Loucy (cell line): ENCODE measurements around the gene MYH6.
"Not testable (repeated sequence)": the region's sequence is repeated elsewhere in the genome, so short reads cannot be mapped to it uniquely, and the experiment has no call there.

Source experiments
- H2AFZ ChIP-seq: fragments of 200-600 bp; sonication (generic); 2 replicates; pipeline ENCODE4 v1.6.0; 2016; ENCODE audit warnings: antibody characterized with exemption, mild to moderate bottlenecking, low read length, moderate library complexity
- H3F3A ChIP-seq: fragments of 200-600 bp; 2 replicates; pipeline ENCODE4 v1.6.0; 2016; ENCODE audit warnings: antibody characterized with exemption, low read depth, mild to moderate bottlenecking
- H3K27me3 ChIP-seq: fragments of 200-600 bp; sonication (generic); 2 replicates; pipeline ENCODE4 v1.6.1; 2014; ENCODE audit warnings: low read length, mild to moderate bottlenecking; ENCODE audit not compliant: insufficient read depth, poor library complexity, severe bottlenecking
- H3K36me3 ChIP-seq: fragments of 200-600 bp; sonication (generic); 2 replicates; pipeline ENCODE4 v1.6.1; 2016; ENCODE audit warnings: low read length; ENCODE audit not compliant: insufficient read depth
- H3K4me1 ChIP-seq: fragments of 200-600 bp; sonication (generic); 2 replicates; pipeline ENCODE4 v1.5.1; 2014; ENCODE audit warnings: low read length, mild to moderate bottlenecking; ENCODE audit not compliant: insufficient read depth, poor library complexity, severe bottlenecking
- H3K4me2 ChIP-seq: fragments of 200-600 bp; sonication (generic); 2 replicates; pipeline ENCODE4 v1.6.0; 2014; ENCODE audit warnings: antibody characterized with exemption, low read length, low read depth, mild to moderate bottlenecking; ENCODE audit not compliant: poor library complexity, severe bottlenecking
- H3K4me3 ChIP-seq: fragments of 200-600 bp; sonication (generic); 2 replicates; pipeline ENCODE4 v1.5.1; 2014; ENCODE audit warnings: low read length, mild to moderate bottlenecking, mixed read lengths; ENCODE audit not compliant: poor library complexity, severe bottlenecking
- H3K79me2 ChIP-seq: fragments of 200-600 bp; sonication (generic); 2 replicates; pipeline ENCODE4 v1.6.1; 2014; ENCODE audit warnings: low read length; ENCODE audit not compliant: insufficient read depth
- H3K9ac ChIP-seq: fragments of 200-600 bp; sonication (generic); 2 replicates; pipeline ENCODE4 v1.6.0; 2014; ENCODE audit warnings: mild to moderate bottlenecking, low read depth, low read length, moderate library complexity; ENCODE audit not compliant: poor library complexity, severe bottlenecking
- H3K9me2 ChIP-seq: fragments of 200-600 bp; sonication (generic); replicated peaks from 2 replicates; pipeline ENCODE4 v1.6.1; 2016; ENCODE audit warnings: low read depth, low read length, mixed read lengths
- H3K9me3 ChIP-seq: fragments of 200-600 bp; sonication (generic); 2 replicates; pipeline ENCODE4 v1.6.1; 2014; ENCODE audit warnings: mild to moderate bottlenecking, antibody characterized with exemption, low read length, low read depth; ENCODE audit not compliant: insufficient read depth
- H4K20me1 ChIP-seq: fragments of 200-600 bp; sonication (generic); 2 replicates; pipeline ENCODE4 v1.6.0; 2014; ENCODE audit warnings: antibody characterized with exemption, low read length, mild to moderate bottlenecking; ENCODE audit not compliant: insufficient read depth, poor library complexity, severe bottlenecking
- EZH2phosphoT487 ChIP-seq: fragments of 200-600 bp; IDR thresholded peaks from 2 replicates; pipeline ENCODE4 v1.6.1; 2018; ENCODE audit warnings: antibody characterized with exemption, mild to moderate bottlenecking, moderate library complexity, borderline replicate concordance
- TF ChIP-seq, protein P1 (sequence below): fragments of 200-600 bp; sonication (generic); conservative IDR thresholded peaks from 2 replicates; pipeline ENCODE4 v1.5.1; 2014; ENCODE audit warnings: mild to moderate bottlenecking, antibody characterized with exemption, low read length

MYH6 gene

DNA sequence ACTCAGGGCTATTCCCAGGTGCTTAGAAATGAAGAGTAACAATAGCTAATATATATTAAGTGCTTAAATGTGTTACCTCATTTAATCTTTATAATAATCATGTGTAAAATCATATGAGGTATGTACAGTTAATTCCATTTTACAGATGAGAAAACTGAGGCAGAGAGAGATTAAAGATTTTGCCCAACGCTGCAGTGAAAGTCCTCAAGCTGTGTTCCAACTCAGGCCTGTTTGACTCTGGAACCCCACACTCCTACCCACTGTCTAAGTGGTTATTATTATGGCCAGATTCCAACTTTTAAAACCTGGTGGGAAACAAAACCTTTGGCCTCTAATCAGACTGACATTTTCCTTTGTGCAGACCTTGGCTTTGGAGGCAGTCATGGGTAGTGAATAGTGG lies 21.1 kb downstream of the MYH6 start:
- no peak overlapping the region for H2AFZ ChIP-seq
- H3K9me3 ChIP-seq = no peaks in the 10 kb centered on the region
- H3K36me3 ChIP-seq = no peaks in the 10 kb centered on the region
- H3K9ac ChIP-seq = no peak overlapping the region
- no peaks in the 10 kb centered on the region for H3K79me2 ChIP-seq
- H4K20me1 ChIP-seq = no peaks in the 10 kb centered on the region
- H3K9me2 ChIP-seq = no peaks in the 10 kb centered on the region
- no peaks in the 10 kb centered on the region for H3F3A ChIP-seq
- no peak overlapping the region for H3K4me2 ChIP-seq
- no peak overlapping the region for H3K4me3 ChIP-seq
- H3K27me3 ChIP-seq = no peaks in the 10 kb centered on the region
- no peak for TF ChIP-seq EZH2phosphoT487
- TF ChIP-seq, protein P1, sequence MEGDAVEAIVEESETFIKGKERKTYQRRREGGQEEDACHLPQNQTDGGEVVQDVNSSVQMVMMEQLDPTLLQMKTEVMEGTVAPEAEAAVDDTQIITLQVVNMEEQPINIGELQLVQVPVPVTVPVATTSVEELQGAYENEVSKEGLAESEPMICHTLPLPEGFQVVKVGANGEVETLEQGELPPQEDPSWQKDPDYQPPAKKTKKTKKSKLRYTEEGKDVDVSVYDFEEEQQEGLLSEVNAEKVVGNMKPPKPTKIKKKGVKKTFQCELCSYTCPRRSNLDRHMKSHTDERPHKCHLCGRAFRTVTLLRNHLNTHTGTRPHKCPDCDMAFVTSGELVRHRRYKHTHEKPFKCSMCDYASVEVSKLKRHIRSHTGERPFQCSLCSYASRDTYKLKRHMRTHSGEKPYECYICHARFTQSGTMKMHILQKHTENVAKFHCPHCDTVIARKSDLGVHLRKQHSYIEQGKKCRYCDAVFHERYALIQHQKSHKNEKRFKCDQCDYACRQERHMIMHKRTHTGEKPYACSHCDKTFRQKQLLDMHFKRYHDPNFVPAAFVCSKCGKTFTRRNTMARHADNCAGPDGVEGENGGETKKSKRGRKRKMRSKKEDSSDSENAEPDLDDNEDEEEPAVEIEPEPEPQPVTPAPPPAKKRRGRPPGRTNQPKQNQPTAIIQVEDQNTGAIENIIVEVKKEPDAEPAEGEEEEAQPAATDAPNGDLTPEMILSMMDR = no peak
- no peaks in the 10 kb centered on the region for H3K4me1 ChIP-seq

DNA sequence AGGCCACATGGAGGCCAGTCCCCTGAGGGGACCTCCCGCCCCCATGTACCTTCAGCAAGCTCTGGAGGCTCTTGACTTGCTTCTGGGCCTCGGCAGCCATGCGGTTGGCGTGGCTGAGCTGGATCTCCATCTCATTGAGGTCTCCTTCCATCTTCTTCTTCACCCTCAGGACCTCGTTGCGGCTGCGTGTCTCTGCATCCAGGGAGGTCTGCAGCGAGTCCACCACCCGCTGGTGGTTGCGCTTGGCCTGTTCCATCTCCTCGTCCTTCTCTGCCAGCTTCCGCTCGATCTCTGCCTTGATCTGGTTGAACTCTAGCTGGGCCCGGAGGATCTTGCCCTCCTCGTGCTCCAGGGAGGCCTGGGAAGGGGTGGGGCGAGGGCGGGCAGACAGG lies 21.8 kb downstream of the MYH6 start:
- H3K79me2 ChIP-seq, H3F3A ChIP-seq, H3K9me3 ChIP-seq, H3K36me3 ChIP-seq, H2AFZ ChIP-seq, H4K20me1 ChIP-seq, H3K9me2 ChIP-seq, H3K27me3 ChIP-seq, H3K4me3 ChIP-seq, H3K9ac ChIP-seq, H3K4me1 ChIP-seq, H3K4me2 ChIP-seq: not testable (repeated sequence)

DNA sequence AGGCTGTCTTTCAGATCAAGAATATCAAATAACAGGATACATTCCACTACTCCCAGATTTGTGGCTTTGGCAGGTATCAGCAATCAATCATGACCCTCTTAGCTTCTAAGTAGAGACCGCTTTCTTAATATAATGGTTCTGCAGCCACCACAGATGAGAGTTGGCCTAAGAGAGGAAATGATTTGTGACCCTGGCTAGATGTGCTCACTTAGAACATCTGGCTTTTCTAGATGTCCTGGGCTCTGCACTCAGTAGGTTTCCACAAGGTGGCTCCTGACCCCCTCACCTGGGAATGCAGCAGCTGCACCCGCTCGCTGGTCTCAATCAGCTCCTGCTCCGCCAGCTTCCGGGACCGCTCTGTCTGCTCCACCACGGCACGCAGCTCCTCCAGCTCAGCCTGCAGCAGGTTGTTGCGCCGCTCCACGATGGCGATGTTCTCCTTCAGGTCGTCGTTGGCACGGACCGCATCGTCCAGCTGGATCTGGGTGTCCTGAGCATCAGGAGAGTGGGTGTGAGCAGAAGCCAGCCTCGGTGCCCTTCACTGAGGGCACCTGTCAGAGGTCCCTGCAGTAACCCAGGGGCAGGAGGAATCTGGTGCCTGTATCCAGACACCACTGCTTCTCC lies 22.3 kb downstream of the MYH6 start:
- no peak overlapping the region for H3K4me2 ChIP-seq
- no peaks in the 10 kb centered on the region for H3K79me2 ChIP-seq
- no peaks in the 10 kb centered on the region for H3K9me2 ChIP-seq
- H3F3A ChIP-seq = no peaks in the 10 kb centered on the region
- H2AFZ ChIP-seq = no peak overlapping the region
- H4K20me1 ChIP-seq = no peaks in the 10 kb centered on the region
- no peak overlapping the region for H3K4me3 ChIP-seq
- no peaks in the 10 kb centered on the region for H3K4me1 ChIP-seq
- no peaks in the 10 kb centered on the region for H3K27me3 ChIP-seq
- no peaks in the 10 kb centered on the region for H3K36me3 ChIP-seq
- TF ChIP-seq, protein P1 = no peak
- no peak for TF ChIP-seq EZH2phosphoT487
- H3K9me3 ChIP-seq = no peaks in the 10 kb centered on the region
- no peak overlapping the region for H3K9ac ChIP-seq

DNA sequence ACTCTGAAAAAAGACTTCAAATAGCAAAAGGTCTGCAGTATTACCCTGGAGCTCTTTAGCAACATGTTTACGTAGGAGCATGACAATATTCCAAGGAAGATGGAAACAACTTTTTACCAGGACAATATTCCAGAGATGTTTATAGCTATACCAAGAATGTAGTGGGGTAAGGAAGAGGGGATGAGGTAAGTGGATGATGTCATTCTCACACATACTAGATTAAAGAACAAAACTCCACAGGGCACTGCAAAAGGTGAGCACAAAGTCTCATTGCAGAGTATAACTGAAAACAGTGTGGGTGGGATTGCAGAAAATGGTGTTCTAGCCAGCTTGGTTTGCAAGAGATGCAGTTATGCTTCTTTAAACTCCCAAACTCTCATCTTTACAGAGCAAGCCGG lies 22.8 kb downstream of the MYH6 start:
- no peaks in the 10 kb centered on the region for H3K4me1 ChIP-seq
- H3K36me3 ChIP-seq = no peaks in the 10 kb centered on the region
- no peak overlapping the region for H3K4me3 ChIP-seq
- H3K9ac ChIP-seq = no peak overlapping the region
- H3K79me2 ChIP-seq = no peaks in the 10 kb centered on the region
- TF ChIP-seq, protein P1 = no peak
- TF ChIP-seq EZH2phosphoT487 = no peak
- H3K9me2 ChIP-seq = no peaks in the 10 kb centered on the region
- no peak overlapping the region for H2AFZ ChIP-seq
- no peaks in the 10 kb centered on the region for H4K20me1 ChIP-seq
- no peaks in the 10 kb centered on the region for H3K27me3 ChIP-seq
- no peak overlapping the region for H3K4me2 ChIP-seq
- no peaks in the 10 kb centered on the region for H3F3A ChIP-seq
- no peaks in the 10 kb centered on the region for H3K9me3 ChIP-seq
